ENCODE data around the gene GUCA2A.

GUCA2A gene

GRCh38 chr1:42141978-42142377 is 22.6 kb downstream of the GUCA2A start:
- no peak for TF ChIP-seq CTCF (IDR thresholded peaks at IDR 0.05; ENCODE audit: low read depth, low read length, missing control alignments)
- DNase-seq (ENCODE audit: low read depth) = no peak
- no peak overlapping the region for H3K4me3 ChIP-seq (ENCODE audit: low read depth, low read length)

GRCh38 chr1:42140191-42140590 is 24.4 kb downstream of the GUCA2A start:
- TF ChIP-seq CTCF (IDR thresholded peaks at IDR 0.05; ENCODE audit: low read depth, low read length, missing control alignments) = no peak
- DNase-seq (ENCODE audit: low read depth) = no peak
- H3K4me3 ChIP-seq (ENCODE audit: low read depth, low read length) = no peak overlapping the region

GRCh38 chr1:42139444-42139843 is 25.1 kb downstream of the GUCA2A start:
- DNase-seq (ENCODE audit: low read depth) = no peak
- TF ChIP-seq CTCF (IDR thresholded peaks at IDR 0.05; ENCODE audit: low read depth, low read length, missing control alignments) = no peak
- no peak overlapping the region for H3K4me3 ChIP-seq (ENCODE audit: low read depth, low read length)

GRCh38 chr1:42138586-42138985 is 26.0 kb downstream of the GUCA2A start:
- H3K4me3 ChIP-seq (ENCODE audit: low read depth, low read length) = no peak overlapping the region
- TF ChIP-seq CTCF (IDR thresholded peaks at IDR 0.05; ENCODE audit: low read depth, low read length, missing control alignments) = no peak
- no peak for DNase-seq (ENCODE audit: low read depth)

- H3K4me3 ChIP-seq (ENCODE audit: low read depth, low read length) = no peak overlapping the region
- TF ChIP-seq CTCF (IDR thresholded peaks at IDR 0.05; ENCODE audit: low read depth, low read length, missing control alignments) = no peak
- DNase-seq (ENCODE audit: low read depth) = no peak
Measured at GRCh38 chr1:42137766-42138165, 26.8 kb downstream of the GUCA2A start.

GRCh38 chr1:42136466-42136865 is 28.1 kb downstream of the GUCA2A start:
- DNase-seq (ENCODE audit: low read depth) = no peak
- no peak for TF ChIP-seq CTCF (IDR thresholded peaks at IDR 0.05; ENCODE audit: low read depth, low read length, missing control alignments)
- H3K4me3 ChIP-seq (ENCODE audit: low read depth, low read length) = no peak overlapping the region

- H3K4me3 ChIP-seq (ENCODE audit: low read depth, low read length) = no peak overlapping the region
- no peak for DNase-seq (ENCODE audit: low read depth)
- no peak for TF ChIP-seq CTCF (IDR thresholded peaks at IDR 0.05; ENCODE audit: low read depth, low read length, missing control alignments)
Measured at GRCh38 chr1:42135426-42135825, 29.1 kb downstream of the GUCA2A start.
